Measurements from ENCODE around the gene CDC5L.

The CDC5L gene

GRCh38 chr6:44430326-44430725 lies 42.8 kb downstream of the CDC5L start:
- TF ChIP-seq CTCF (IDR thresholded peaks at IDR 0.05; ENCODE audit: insufficient read depth, low read depth, low read length, missing control alignments), result no peak
- no peak for DNase-seq (ENCODE audit: low read depth)
- no peak overlapping the region for H3K4me3 ChIP-seq (ENCODE audit: low read length)

- TF ChIP-seq CTCF (IDR thresholded peaks at IDR 0.05; ENCODE audit: insufficient read depth, low read depth, low read length, missing control alignments), result peak; percentile 70
- DNase-seq (ENCODE audit: low read depth), result peak; percentile 70
- H3K4me3 ChIP-seq (ENCODE audit: low read length), result no peak overlapping the region
Observed at GRCh38 chr6:44431118-44431725, 43.7 kb downstream of the CDC5L start.

GRCh38 chr6:44432227-44432626 lies 44.7 kb downstream of the CDC5L start:
- no peak overlapping the region for H3K4me3 ChIP-seq (ENCODE audit: low read length)
- TF ChIP-seq CTCF (IDR thresholded peaks at IDR 0.05; ENCODE audit: insufficient read depth, low read depth, low read length, missing control alignments), result no peak
- DNase-seq (ENCODE audit: low read depth), result no peak

- TF ChIP-seq CTCF (IDR thresholded peaks at IDR 0.05; ENCODE audit: insufficient read depth, low read depth, low read length, missing control alignments), result no peak
- H3K4me3 ChIP-seq (ENCODE audit: low read length), result no peak overlapping the region
- no peak for DNase-seq (ENCODE audit: low read depth)
Observed at GRCh38 chr6:44432726-44433125, 45.2 kb downstream of the CDC5L start.

GRCh38 chr6:44435500-44435899 lies 48.0 kb downstream of the CDC5L start:
- no peak for TF ChIP-seq CTCF (IDR thresholded peaks at IDR 0.05; ENCODE audit: insufficient read depth, low read depth, low read length, missing control alignments)
- no peak overlapping the region for H3K4me3 ChIP-seq (ENCODE audit: low read length)
- no peak for DNase-seq (ENCODE audit: low read depth)

- no peak overlapping the region for H3K4me3 ChIP-seq (ENCODE audit: low read length)
- no peak for DNase-seq (ENCODE audit: low read depth)
- no peak for TF ChIP-seq CTCF (IDR thresholded peaks at IDR 0.05; ENCODE audit: insufficient read depth, low read depth, low read length, missing control alignments)
Observed at GRCh38 chr6:44438827-44439226, 51.3 kb downstream of the CDC5L start.
